SU-DHL-6 (cell line): Measurements from ENCODE around the gene UNC13C.

Experiments used
- EZH2phosphoT487 ChIP-seq: fragments of 200-600 bp; sonication (generic), shearing (Covaris generic); conservative IDR thresholded peaks from 2 replicates; pipeline ENCODE4 v1.6.1; 2018; ENCODE audit warnings: mild to moderate bottlenecking, antibody characterized with exemption, low read length, moderate library complexity, mixed read lengths
- TF ChIP-seq, protein P1 (sequence below): fragments of 200-600 bp; sonication (generic); IDR thresholded peaks from one replicate; pipeline ENCODE4 v1.5.1; 2017; ENCODE audit warnings: antibody characterized with exemption, mild to moderate bottlenecking, low read length, moderate library complexity; ENCODE audit not compliant: insufficient read depth, poor library complexity, severe bottlenecking

DNA sequence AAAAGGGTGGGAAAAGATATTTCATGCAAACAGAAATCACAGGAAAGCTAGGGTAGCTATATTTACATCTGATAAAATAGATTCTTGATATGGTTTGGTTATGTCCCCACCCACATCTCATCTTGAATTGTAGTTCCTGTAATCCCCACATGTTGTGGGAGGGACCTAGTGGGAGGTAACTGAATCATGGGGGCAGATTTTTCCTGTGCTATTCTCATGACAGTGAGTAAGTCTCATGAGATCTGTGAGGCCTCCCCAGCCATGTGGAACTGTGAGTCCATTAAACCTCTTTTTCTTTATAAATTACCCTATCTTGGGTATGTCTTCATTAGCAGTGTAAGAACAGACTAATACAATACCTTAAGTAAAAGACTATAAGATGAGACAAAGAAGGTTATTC, 660.4 kb downstream of the UNC13C start:
- TF ChIP-seq, protein P1, sequence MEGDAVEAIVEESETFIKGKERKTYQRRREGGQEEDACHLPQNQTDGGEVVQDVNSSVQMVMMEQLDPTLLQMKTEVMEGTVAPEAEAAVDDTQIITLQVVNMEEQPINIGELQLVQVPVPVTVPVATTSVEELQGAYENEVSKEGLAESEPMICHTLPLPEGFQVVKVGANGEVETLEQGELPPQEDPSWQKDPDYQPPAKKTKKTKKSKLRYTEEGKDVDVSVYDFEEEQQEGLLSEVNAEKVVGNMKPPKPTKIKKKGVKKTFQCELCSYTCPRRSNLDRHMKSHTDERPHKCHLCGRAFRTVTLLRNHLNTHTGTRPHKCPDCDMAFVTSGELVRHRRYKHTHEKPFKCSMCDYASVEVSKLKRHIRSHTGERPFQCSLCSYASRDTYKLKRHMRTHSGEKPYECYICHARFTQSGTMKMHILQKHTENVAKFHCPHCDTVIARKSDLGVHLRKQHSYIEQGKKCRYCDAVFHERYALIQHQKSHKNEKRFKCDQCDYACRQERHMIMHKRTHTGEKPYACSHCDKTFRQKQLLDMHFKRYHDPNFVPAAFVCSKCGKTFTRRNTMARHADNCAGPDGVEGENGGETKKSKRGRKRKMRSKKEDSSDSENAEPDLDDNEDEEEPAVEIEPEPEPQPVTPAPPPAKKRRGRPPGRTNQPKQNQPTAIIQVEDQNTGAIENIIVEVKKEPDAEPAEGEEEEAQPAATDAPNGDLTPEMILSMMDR: no peak
- TF ChIP-seq EZH2phosphoT487: no peak
